HCT116 (cell line): Measurements from ENCODE around the gene PSMB9. TPM values are rescaled to one million over a fixed set of nuclear protein-coding genes. Genes with fewer than 3 reads are reported as not detected.

ENCODE experiments used
- ATAC-seq: fragments of 200-7000 bp; cut with Tn5 transposase; 2 replicates; pipeline ENCODE4 v1.9.1; 2020; ENCODE audit warnings: mild to moderate bottlenecking, moderate library complexity
- BruUV-seq: library from RNA; stranded (reverse); fragments of 400-500 nt; replicated peaks from 2 replicates; lab custom pipeline; 2021; lab: Mats Ljungman, UMichigan
- CTCF ChIA-PET: fragments of 300-600 bp; sonication (Branson Sonifier 250); formaldehyde crosslinking; loops from one replicate; lab custom pipeline; 2021; ENCODE audit warnings: antibody characterized with exemption; lab: Charles Lee
- POLR2A ChIA-PET: fragments of 300-600, 350-600 bp; sonication (Branson Sonifier 250); formaldehyde crosslinking; loops from one replicate; lab custom pipeline; 2021; ENCODE audit warnings: antibody characterized with exemption; lab: Charles Lee
- RAD21 ChIA-PET, 2 experiments: fragments of 300-600 bp; sonication (Branson Sonifier 250); formaldehyde crosslinking; loops; one replicate each; lab custom pipeline; 2023; ENCODE audit warnings: low total read pairs in 2 of 2; ENCODE audit not compliant: uncharacterized antibody in 2 of 2, unreplicated experiment in 2 of 2, low non-redundant PET in 1 of 2; lab: Charles Lee
- DNase-seq: peaks from one replicate; pipeline ENCODE4 v3.0.0-alpha.2; 2010; ENCODE audit warnings: low read depth, low spot score
- H2AFZ ChIP-seq: fragments of 200-600 bp; shearing (Covaris generic), sonication (generic); 2 replicates; pipeline ENCODE4 v1.6.1; 2017; ENCODE audit warnings: low read depth, mixed run types, mixed read lengths, antibody characterized with exemption, low read length; ENCODE audit not compliant: poor library complexity, severe bottlenecking
- H3K27ac ChIP-seq: 2 replicates; pipeline ENCODE4 v1.5.1; 2012; ENCODE audit warnings: low read depth, low read length
- H3K27me3 ChIP-seq: fragments of 200-600 bp; sonication (generic); 2 replicates; pipeline ENCODE4 v1.6.1; 2016; ENCODE audit warnings: mixed run types, low read length, mixed read lengths; ENCODE audit not compliant: insufficient read depth
- H3K36me3 ChIP-seq, 2 experiments: fragments of 200-500 bp in 1 of 2; fragments of 200-600 bp in 1 of 2; sonication (Bioruptor generic) in 1 of 2; sonication (generic) in 1 of 2; 2 replicates each; pipeline versions ENCODE4 v1.5.1 to v1.6.1; 2014 to 2016; ENCODE audit warnings: low read length in 2 of 2, inconsistent platforms in 1 of 2, mixed read lengths in 1 of 2, mixed run types in 1 of 2; ENCODE audit not compliant: insufficient read depth in 2 of 2, control insufficient read depth in 1 of 2
- H3K4me1 ChIP-seq, 2 experiments: fragments of 200-600 bp in 1 of 2; sonication (generic) in 1 of 2; 2 replicates each; pipeline versions ENCODE4 v1.5.1 to v1.6.1; 2012 to 2017; ENCODE audit warnings: low read length in 2 of 2, inconsistent platforms in 1 of 2, mild to moderate bottlenecking in 1 of 2, mixed read lengths in 1 of 2, mixed run types in 1 of 2, moderate library complexity in 1 of 2; ENCODE audit not compliant: insufficient read depth in 2 of 2, control insufficient read depth in 1 of 2
- H3K4me2 ChIP-seq: fragments of 200-600 bp; sonication (generic); 2 replicates; pipeline ENCODE4 v1.6.1; 2017; ENCODE audit warnings: mixed run types, low read length, mixed read lengths
- H3K4me3 ChIP-seq, 2 experiments: fragments of 200-600 bp in 1 of 2; sonication (generic) in 1 of 2; replicated peaks in 1 of 2; 2 replicates each; pipeline ENCODE4 v1.5.1; 2011 to 2016; ENCODE audit warnings: low read length in 2 of 2, control low read depth in 1 of 2, low read depth in 1 of 2, mild to moderate bottlenecking in 1 of 2, mixed read lengths in 1 of 2, mixed run types in 1 of 2
- H3K79me2 ChIP-seq: fragments of 200-600 bp; sonication (generic); 2 replicates; pipeline ENCODE4 v1.6.1; 2017; ENCODE audit warnings: mild to moderate bottlenecking, mixed run types, low read length, moderate library complexity, mixed read lengths; ENCODE audit not compliant: insufficient read depth
- H3K9ac ChIP-seq: fragments of 200-600 bp; sonication (generic); 2 replicates; pipeline ENCODE4 v1.6.1; 2016; ENCODE audit warnings: low read length, mixed read lengths
- H3K9me2 ChIP-seq: fragments of 200-600 bp; sonication (generic), shearing (Covaris generic); 2 replicates; pipeline ENCODE4 v1.6.1; 2017; ENCODE audit warnings: mixed run types, mild to moderate bottlenecking, moderate library complexity; ENCODE audit not compliant: insufficient read depth
- H3K9me3 ChIP-seq, 2 experiments: fragments of 200-500 bp in 1 of 2; fragments of 200-600 bp in 1 of 2; sonication (Bioruptor generic) in 1 of 2; sonication (generic) in 1 of 2; 2 replicates each; pipeline ENCODE4 v1.6.1; 2014 to 2017; ENCODE audit warnings: low read length in 2 of 2, mixed read lengths in 2 of 2, inconsistent platforms in 1 of 2, low read depth in 1 of 2, mild to moderate bottlenecking in 1 of 2, mixed run types in 1 of 2, moderate library complexity in 1 of 2; ENCODE audit not compliant: control insufficient read depth in 1 of 2, insufficient read depth in 1 of 2
- H4K20me1 ChIP-seq: fragments of 200-600 bp; sonication (generic), shearing (Covaris generic); 2 replicates; pipeline ENCODE4 v1.6.1; 2017; ENCODE audit warnings: mixed run types, mild to moderate bottlenecking, moderate library complexity; ENCODE audit not compliant: insufficient read depth
- CBX3 ChIP-seq: IDR thresholded peaks from 2 replicates; pipeline ENCODE4 v1.6.1; 2012; ENCODE audit warnings: low read depth
- ELF1 ChIP-seq: IDR thresholded peaks from 2 replicates; pipeline ENCODE4 v1.6.1; 2012; ENCODE audit warnings: low read depth, borderline replicate concordance
- JUND ChIP-seq: IDR thresholded peaks from 2 replicates; pipeline ENCODE4 v1.6.1; 2012
- REST ChIP-seq: IDR thresholded peaks from 2 replicates; pipeline ENCODE4 v1.6.1; 2012; ENCODE audit warnings: low read depth
- SIN3A ChIP-seq: IDR thresholded peaks from 2 replicates; pipeline ENCODE4 v1.6.1; 2012; ENCODE audit warnings: low read depth
- SRF ChIP-seq: IDR thresholded peaks from 2 replicates; pipeline ENCODE4 v1.6.1; 2012; ENCODE audit warnings: low read depth
- intact Hi-C: fragments of 100-400 bp; cut with micrococcal nuclease; formaldehyde crosslinking; loops from 2 replicates; pipeline ENCODE4 v1.10.0; 2022
- total RNA-seq: library from RNA; stranded (reverse); gene quantifications from one replicate; pipeline ENCODE4 v1.2.1, GENCODE V29; 2021; ENCODE audit not compliant: unreplicated experiment
- TF ChIP-seq, protein P1 (sequence below): IDR thresholded peaks from 2 replicates; pipeline ENCODE4 v1.6.1; 2012
- TF ChIP-seq, protein P2 (sequence below): IDR thresholded peaks from 2 replicates; pipeline ENCODE4 v1.6.1; 2011; ENCODE audit warnings: mild to moderate bottlenecking, low read length, moderate library complexity; ENCODE audit not compliant: insufficient replicate concordance; ENCODE audit errors: extremely low read depth

PSMB9 gene
- total RNA-seq, 1 experiment from 2014 or later: 8.1 TPM

DNA sequence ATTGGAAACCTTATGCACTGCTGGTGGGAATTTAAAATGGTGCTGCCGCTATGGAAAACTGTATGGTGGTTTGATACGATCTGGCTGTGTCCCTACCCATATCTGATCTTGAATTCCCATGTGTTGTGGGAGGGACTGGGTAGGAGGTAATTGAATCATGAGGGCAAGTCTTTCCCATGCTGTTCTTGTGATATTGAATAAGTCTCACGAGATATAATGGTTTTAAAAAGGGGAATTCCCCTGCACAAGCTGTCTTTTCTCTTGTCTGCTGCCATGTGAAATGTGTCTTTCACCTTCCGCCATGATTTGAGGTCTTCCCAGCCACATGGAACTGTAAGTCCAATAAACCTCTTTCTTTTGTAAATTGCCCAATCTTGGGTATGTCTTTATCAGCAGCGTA lies 20.3 kb upstream of the PSMB9 start:
- Histone ChIP-seq H4K20me1 (no peaks in the 10 kb centered on the region), H3K79me2 (peaks cover 9% of the 10 kb centered on the region; the same call in 1 of the 2 replicates), H3K4me1 (peaks cover 0 to 13% of the 10 kb centered on the region in 2 experiments; a peak in 2 of 4 replicates), H3K9me2 (no peaks in the 10 kb centered on the region), H3K9me3 (no peaks in the 10 kb centered on the region), H3K27me3 (no peaks in the 10 kb centered on the region), H3K27ac (no peak overlapping the region), H2AFZ (no peak overlapping the region), H3K9ac (no peak overlapping the region), H3K4me2 (no peak overlapping the region), H3K36me3 (peaks cover 12 to 50% of the 10 kb centered on the region in 2 experiments; a peak in 2 of 4 replicates), H3K4me3 (no peak overlapping the region)
- ChIA-PET CTCF (no interaction called here), RAD21 (no interaction called here), POLR2A (no interaction called here)
- intact Hi-C loops: no loop called here
- DNase-seq (no peak), ATAC-seq (no peak)
- TF ChIP-seq, protein P1, sequence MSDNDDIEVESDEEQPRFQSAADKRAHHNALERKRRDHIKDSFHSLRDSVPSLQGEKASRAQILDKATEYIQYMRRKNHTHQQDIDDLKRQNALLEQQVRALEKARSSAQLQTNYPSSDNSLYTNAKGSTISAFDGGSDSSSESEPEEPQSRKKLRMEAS: no peak
- no peak for TF ChIP-seq SRF
- TF ChIP-seq SIN3A: no peak
- no peak for TF ChIP-seq CBX3
- no peak for TF ChIP-seq JUND
- TF ChIP-seq, protein P2, sequence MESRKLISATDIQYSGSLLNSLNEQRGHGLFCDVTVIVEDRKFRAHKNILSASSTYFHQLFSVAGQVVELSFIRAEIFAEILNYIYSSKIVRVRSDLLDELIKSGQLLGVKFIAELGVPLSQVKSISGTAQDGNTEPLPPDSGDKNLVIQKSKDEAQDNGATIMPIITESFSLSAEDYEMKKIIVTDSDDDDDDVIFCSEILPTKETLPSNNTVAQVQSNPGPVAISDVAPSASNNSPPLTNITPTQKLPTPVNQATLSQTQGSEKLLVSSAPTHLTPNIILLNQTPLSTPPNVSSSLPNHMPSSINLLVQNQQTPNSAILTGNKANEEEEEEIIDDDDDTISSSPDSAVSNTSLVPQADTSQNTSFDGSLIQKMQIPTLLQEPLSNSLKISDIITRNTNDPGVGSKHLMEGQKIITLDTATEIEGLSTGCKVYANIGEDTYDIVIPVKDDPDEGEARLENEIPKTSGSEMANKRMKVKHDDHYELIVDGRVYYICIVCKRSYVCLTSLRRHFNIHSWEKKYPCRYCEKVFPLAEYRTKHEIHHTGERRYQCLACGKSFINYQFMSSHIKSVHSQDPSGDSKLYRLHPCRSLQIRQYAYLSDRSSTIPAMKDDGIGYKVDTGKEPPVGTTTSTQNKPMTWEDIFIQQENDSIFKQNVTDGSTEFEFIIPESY: no peak
- TF ChIP-seq REST: no peak
- no peak for TF ChIP-seq ELF1
- BruUV-seq: no TSS peak
